Measurements from ENCODE around the gene LMAN2.
A peak's percentile ranks its signal among the peaks of the same experiment; 100 is the strongest.
"Not testable (repeated sequence)": the region's sequence is repeated elsewhere in the genome, so short reads cannot be mapped to it uniquely, and the experiment has no call there.

Gene LMAN2

GRCh38 chr5:177378884-177379883 is 27.7 kb upstream of the LMAN2 start:
- peak; percentile 44 for DNase-seq (ENCODE audit: low spot score)

GRCh38 chr5:177377851-177378776 is 26.6 kb upstream of the LMAN2 start:
- DNase-seq (ENCODE audit: low spot score): no peak

- no peak for DNase-seq (ENCODE audit: low spot score)
These were observed 24.6 kb upstream of the LMAN2 start for GRCh38 chr5:177376107-177376506.

GRCh38 chr5:177375516-177375915 is 24.0 kb upstream of the LMAN2 start:
- DNase-seq (ENCODE audit: low spot score): not testable (repeated sequence)

GRCh38 chr5:177374211-177374610 is 22.7 kb upstream of the LMAN2 start:
- no peak for DNase-seq (ENCODE audit: low spot score)

GRCh38 chr5:177373806-177374205 is 22.3 kb upstream of the LMAN2 start:
- no peak for DNase-seq (ENCODE audit: low spot score)

GRCh38 chr5:177372910-177373309 is 21.4 kb upstream of the LMAN2 start:
- DNase-seq (ENCODE audit: low spot score): no peak

GRCh38 chr5:177372034-177372896 is 20.8 kb upstream of the LMAN2 start:
- DNase-seq (ENCODE audit: low spot score): no peak

GRCh38 chr5:177371120-177372033 is 19.9 kb upstream of the LMAN2 start:
- no peak for DNase-seq (ENCODE audit: low spot score)

- peak; percentile 94 for DNase-seq (ENCODE audit: low spot score)
These were observed 19.1 kb upstream of the LMAN2 start for GRCh38 chr5:177370488-177371119.

- DNase-seq (ENCODE audit: low spot score): no peak
These were observed 18.4 kb upstream of the LMAN2 start for GRCh38 chr5:177369645-177370440.

GRCh38 chr5:177368869-177369644 is 17.6 kb upstream of the LMAN2 start:
- peak; percentile 69 for DNase-seq (ENCODE audit: low spot score)

GRCh38 chr5:177367981-177368868 is 16.8 kb upstream of the LMAN2 start:
- DNase-seq (ENCODE audit: low spot score): no peak

GRCh38 chr5:177367323-177367848 is 15.9 kb upstream of the LMAN2 start:
- DNase-seq (ENCODE audit: low spot score): no peak

- DNase-seq (ENCODE audit: low spot score): peak; percentile 96
These were observed 15.3 kb upstream of the LMAN2 start for GRCh38 chr5:177366528-177367322.

GRCh38 chr5:177365845-177366527 is 14.5 kb upstream of the LMAN2 start:
- DNase-seq (ENCODE audit: low spot score): no peak

All from GM03348 (cell line).